ENCODE measurements around the gene FBXO15.

- no peak for TF ChIP-seq CTCF (IDR thresholded peaks at IDR 0.05; ENCODE audit: low read length)
- TF ChIP-seq EZH2 (optimal IDR thresholded peaks at IDR 0.05; ENCODE audit: low read depth, low read length), result no peak
These were observed 36.7 kb downstream of the FBXO15 start for GRCh38 chr18:74110976-74111375.

Measured in MM.1S (cell line).